Activated CD4-positive, alpha-beta T cell treated with anti-CD3 and anti-CD28 coated beads, Interleukin-2, amount 50 U/mL, for 48 hours (primary cell): ENCODE data around the gene MED27.
"Not testable (repeated sequence)": the region's sequence is repeated elsewhere in the genome, so short reads cannot be mapped to it uniquely, and the experiment has no call there.

ENCODE experiments used
- DNase-seq, 2 experiments: peaks; one replicate each; pipeline ENCODE4 v3.0.0-alpha.2; 2020

Gene MED27

DNA sequence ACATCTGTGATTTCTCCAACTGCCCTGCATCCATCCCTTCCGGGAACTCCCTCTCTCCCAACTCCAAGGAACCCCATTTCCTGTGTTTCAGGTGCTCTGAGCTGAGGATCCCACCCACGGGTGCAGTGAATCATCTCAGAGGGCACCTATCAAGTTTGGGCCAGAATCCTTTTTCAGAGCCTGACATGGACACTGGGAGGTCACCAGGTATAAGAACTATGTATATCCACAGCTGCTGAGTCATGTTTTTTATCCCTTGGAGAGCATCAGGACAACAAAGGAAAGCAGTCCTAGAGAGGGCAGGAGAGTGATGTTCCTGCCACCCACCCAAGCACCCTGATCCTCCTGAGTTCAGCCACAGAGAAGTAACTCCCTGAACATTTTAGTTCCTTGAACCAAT, 3.8 kb downstream of the MED27 start:
- DNase-seq = no peak

DNA sequence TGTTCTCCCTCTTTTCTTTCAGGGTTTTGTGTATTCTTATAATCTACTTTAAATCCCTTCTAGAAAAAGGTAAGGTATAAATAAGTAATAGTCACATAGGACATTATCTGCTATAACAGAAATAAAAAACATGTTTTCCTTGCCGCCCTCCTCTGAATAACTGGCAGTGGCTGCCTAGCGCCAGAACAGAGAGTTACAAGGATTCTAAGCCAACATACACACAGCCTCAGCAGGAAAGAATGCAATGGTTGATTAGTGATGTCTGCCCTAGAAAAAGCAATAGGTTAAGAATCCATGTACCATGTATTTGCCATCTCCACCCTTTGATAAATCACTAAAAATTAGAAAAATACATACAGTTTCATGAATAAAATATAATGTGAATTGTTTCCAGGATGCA, 4.9 kb downstream of the MED27 start:
- no peak for DNase-seq

DNA sequence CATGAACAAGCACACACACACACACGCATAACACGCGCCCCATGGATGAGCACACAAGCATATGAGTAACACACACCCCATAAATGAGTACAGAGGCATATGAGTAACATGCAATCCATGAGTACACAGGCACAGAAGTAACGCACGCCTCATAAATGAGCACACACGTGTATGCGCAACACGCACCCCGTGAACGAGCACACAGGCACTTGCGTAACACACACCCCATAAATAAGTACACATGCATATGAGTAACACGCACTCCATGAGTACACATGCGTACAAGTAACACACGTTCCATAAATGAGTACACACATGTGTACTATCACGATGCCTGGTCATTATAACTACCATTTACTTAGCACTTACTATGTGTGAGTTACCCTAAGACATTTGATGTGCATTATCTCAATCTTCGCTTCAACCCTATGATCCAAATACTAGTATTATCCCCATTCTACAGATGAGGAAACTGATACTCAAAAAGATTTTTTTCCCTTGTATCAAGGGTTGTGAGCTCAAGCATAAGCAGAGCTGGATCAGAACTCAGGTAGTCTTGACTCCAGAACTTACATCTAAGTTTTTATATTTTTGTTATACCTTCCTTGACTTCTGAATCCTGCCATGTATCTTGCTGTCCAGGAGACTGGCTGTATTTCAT, 7.7 kb downstream of the MED27 start:
- no peak for DNase-seq

DNA sequence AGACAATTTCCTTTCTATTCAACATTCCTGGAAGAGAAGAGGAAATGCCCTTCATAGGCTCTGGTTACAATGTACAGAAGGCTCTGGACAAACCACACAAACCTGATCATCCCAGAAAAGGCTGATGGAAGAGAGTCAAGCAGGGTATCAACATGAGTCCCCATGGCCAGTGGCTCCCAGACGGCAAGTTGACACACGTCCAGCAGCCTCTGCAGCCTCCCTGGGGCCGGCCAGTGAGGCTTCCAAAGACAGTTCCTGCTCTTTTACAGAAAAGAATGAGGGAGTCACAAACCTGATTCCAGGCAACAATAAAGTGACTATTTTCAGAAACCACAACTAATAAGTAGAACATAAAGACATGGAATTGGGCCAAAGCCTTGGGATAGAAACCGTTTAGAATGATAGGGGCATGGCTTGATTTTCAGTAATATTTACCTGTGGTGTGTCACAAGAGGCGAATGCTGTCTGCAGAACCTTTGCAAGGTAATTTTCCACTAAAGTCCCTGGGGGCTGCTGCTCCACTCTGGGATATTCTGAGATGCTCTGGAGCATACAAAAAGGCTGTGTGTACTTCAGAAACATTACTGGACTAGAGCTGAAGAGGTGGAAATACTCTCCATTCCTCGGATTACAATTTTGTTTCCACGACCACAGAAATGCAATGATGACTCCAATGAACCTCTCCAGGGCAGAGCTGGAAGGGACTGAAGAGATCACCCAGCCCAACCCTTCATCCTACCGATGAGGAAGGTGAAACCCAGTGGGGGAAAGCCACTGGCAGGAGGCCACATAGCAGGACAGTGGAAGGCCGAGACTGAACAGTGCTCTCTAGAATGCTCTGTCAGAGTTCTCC, 10.4 kb downstream of the MED27 start:
- no peak for DNase-seq

DNA sequence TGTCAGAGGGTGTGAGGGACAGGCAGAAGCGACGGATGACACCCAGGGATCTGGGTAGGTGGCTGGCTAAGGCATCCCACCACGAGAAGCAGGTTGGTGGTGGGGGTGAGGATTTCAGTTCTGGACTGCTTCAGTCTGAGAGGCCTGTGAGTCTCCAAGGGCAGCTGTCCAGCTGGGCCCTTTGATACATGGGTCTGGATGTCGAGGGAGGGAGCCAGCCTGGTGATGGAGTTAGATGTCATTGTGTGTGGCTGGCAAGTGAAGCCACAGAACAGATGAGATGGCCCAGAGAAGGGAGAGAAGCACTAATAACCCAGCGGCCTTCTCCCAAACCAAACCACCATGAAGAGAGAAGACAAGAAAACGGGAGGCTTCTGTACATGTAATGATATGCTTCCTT, 11.1 kb downstream of the MED27 start:
- DNase-seq = no peak

DNA sequence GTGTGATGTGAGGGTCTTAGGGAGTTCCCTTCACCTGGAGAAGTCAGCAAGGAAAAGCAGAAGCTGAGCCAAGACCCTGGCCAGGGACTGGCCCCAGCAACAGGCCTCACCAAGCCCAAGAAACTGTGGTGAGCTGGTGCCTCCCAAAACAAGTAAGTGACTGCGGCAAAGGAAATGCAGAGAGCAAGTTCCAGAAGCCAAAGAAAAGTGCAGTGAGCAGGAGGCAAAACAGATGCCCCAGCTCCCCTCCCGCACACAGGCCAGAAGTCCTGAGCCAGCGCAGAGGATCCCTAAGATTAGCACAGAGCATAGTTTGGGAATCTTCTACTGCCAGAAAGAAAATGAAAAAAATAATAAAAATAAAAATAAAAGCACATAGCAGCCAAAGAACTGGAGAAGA, 13.2 kb downstream of the MED27 start:
- no peak for DNase-seq

DNA sequence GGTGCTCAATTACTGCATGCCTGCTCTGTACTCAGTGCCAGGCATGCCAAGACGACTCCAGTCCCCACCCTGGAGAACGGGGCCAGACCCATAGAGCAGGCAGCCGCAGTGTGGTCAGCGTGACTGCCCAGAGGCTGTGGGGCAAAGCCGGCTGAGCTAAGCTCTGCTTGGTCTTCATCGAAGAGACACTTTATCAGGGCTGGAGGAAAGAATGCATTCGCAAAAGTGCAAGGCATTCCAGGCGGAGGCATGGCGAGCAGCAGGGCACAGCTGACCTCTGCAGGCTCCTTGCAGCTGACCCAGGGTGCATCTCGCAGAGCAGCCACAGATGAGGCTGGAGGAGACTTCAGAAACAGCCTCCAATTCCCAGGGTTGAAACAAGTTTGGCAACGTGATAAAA, 13.6 kb downstream of the MED27 start:
- no peak for DNase-seq

DNA sequence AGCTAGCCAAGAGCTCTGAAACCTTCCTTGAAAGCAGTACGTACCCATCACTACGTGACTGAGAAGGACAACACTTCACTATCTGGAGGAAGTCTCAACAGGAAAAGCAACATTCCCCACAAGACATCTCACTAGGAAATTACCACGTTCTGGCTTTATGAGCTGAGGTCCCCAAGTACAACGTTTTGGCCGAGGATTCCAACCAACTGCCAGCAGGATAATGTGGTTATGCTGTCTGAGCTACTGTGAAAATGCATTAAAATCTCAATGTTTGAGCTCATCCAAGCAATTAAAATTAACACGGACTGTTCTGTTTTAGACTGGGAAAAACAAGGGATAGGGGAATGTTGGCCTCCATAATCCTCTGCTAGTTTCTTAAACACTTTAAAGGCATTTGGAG, 16.4 kb downstream of the MED27 start:
- no peak for DNase-seq

DNA sequence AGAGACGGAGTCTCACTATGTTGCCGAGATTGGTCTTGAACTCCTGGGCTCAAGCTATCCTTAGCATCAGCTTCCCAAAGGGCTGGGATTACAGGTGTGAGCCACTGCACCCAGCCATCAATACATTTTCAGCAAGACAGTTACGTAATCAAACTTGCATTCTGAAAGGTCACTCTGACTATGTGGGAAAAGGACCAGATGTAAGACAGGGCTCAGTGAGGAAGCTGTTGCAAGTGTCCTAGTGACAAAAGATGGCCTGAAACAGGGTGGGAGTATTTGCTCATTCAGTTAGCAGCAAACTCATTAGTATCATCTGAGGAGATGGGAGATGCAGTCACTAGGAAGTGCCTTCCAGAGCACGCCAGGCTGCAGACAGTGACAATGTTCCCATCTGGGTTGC, 16.9 kb downstream of the MED27 start:
- DNase-seq = no peak

DNA sequence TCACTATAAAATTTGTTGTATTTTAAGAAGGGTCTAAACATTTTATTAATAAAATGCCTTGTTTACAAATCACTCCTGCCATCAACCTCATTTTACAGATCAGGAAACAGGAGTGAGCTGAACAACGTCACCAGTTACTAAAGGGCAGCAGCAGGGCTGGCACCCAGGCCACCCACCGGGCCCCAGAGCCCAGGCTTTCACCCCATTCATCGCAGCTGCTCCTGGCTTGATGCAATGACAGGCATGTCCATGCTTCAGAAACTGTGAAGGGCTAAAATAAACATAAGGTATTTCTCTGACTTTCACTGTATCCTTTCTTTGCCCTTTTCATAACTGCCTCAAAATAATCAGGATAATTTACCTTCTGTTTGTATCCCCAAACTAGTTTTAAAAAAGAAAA, 18.1 kb downstream of the MED27 start:
- no peak for DNase-seq

DNA sequence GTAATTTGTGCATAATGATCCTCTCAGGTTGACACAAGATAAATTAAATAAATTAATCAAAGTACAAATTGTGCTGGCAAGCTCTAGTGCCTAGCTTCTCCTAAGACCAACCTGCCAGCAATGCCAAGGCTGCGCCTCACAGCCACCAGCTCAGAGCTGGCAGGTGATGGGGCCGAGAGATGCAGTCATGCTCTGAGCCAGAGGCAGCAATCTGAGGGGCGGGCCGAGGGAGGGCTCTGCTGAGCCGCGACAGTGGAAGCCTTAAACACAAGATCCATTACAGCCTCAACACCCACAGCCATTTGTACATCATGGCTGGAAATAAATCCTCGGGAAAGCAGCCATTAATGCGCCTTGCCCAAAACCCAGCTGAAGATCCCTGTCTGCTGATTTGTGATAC, 20.3 kb downstream of the MED27 start:
- no peak for DNase-seq

DNA sequence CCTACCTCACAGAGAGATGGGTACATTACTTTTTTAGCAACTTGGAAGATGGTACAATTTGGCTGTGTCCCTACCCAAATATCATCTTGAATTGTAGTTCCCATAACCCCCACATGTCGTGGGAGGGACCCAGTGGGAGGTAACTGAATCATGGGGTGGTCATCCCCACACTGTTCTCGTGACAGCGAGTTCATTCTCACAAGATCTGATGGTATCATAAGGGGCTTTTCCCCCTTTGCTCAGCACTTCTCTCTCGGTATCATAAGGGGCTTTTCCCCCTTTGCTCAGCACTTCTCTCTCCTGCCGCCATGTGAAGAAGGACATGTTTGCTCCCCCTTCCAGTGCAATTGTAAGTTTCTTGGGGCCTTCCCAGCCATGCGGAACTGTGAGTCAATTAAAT, 21.4 kb downstream of the MED27 start:
- DNase-seq = not testable (repeated sequence)

DNA sequence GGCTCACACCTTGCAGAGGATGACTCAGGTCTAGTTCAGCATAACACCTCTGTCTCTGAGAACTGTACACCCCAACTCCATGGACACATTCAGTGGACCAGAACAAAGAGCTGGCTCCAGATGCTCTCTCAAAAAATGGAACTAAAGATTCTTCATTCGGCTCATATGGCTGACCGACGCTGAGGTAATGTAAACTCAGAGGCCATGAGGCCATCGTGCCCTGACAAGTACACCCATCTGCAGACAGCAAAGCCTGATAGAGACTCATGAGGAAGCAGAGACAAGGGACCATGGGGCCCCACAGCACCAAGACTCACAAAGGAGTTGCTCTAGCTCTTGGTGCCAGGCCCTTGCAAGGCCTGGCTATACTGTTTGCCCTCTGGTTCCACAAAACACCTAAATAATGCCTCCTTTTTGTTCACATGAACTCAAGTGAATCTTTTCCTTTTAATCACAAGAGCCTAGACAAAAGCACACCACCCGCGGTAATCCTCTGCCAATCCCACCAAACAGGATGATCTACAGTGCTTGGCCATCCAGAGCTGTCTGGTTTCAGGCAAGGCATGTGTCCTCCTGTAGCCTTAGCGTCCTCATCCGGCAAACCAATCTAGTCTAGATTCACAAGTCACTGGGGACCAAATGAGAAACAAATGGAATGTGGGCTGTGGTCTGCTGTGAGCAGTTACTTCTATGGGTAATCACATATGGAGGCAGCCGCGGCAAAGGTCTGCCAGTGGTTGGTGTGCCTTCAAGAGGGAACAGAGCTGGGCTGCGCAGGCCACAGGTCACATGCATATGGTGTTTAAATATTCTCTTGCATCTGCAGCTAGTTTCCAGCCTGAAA, 22.7 kb downstream of the MED27 start:
- DNase-seq = no peak

DNA sequence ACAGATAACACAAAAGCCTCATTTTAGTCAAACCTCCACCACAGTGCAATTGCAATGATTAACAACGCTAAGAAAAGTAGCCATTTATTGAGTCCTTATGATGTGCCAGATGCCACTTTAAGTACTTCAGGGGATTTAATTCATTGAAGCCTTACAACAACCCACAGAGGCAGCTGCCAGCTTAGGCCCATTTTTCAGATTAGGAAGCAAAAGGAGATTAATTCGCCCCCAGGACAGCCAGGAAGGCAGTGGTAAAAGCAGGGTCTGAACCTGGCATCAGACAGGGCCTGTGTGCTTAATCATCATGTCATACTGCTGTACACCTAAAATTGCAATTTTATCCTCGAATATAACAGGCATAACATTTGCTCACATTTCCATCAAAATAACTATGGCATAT, 23.9 kb downstream of the MED27 start:
- DNase-seq = no peak

DNA sequence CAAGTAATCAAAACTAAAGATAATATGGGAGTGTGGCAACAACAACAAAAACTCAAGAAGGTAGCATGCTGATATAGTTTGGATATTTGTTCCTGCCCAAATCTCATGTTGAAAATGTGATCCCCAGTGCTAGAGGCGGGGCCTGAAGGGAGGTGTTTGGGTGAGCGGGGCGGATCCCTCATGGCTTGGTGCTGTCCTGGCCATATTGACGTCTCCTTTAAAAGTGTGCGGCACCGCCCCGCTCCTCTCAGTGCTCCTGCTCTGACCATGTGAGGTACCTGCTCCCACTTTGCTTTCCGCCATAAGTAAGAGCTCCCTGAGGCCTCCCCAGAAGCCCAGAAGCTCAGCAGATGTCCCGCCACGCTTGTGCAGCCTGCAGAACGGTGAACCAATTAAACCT, 25.6 kb downstream of the MED27 start:
- no peak for DNase-seq

DNA sequence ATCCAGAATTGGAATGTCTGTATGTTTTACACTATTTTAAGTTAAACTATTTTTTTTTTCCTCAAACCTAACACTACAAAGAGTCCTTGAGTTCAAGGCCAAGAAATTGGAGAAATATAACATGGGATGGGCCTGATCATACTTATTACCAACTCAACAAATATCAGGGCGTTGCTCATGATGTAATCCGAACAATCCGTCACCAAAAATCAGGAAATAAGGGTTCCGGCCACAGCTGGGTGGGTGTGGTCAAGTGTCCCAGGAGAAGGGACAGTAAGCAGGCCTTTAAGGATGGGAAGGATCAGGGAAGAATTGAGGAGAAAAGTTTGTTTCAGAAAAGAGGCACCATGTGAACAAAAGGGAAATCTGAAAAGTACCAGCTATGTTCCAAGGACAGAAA, 29.8 kb downstream of the MED27 start:
- no peak for DNase-seq

DNA sequence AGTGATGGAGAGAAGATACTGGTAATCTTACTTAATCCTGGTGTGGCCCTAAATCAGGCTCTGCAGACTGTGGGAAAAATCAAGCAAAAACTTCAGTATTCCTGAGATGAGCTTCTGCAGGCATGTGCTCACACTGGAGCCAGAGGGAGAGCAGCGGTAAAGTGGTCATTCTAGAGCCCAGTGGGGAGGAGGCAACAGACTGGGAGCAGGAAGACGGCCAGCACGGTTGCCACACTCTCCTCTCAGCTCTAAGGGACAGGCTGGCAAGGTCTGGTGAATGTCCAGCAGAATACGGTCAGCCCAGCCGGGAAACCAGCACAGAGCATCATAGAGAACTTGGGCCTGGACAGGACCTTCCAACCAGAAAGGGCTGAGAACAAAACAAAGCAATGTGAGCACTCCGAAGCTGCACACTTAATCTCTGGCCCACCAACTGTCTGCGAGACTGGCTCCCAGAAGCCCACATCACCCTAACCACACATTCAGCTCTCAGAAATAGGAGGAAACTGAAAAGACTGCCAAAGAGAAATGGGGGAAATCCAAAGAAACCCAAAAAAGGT, 30.3 kb downstream of the MED27 start:
- DNase-seq = no peak

DNA sequence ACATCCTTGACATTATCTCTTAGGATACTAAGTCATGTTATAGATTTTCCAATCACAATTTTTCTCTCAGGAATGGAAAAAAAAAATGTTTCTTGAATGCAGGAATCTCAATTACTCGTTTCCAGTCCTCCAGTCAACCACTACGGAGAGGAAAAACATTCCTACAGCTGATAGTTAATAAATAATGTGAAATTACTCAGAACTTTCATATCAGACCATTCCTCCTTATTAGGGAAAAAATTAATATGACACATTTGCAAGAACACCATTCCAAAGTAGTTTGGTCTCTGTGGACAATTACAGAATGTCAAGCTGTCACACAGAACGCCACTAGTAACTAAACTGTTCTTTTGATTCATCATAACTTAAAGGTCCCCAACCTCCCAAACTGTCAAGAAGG, 31.5 kb downstream of the MED27 start:
- no peak for DNase-seq

DNA sequence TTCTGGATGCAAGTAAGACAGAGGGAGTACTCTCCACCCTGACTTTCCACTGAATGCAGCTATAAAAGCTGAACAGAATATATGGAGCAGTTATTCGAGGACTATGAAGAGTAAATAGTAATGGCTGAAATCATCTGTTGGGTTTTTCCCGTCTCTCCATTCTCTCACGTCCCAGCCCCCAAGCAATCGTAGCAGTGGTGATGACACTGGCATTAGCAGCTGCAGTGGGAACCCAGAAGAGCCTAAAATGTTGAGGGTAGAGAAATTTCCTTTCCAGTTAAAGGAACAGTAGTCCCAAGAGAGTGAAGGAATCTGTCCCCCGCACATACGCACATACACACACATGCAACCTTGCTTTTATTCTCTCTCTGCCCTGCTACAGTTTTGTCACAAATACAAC, 33.2 kb downstream of the MED27 start:
- no peak for DNase-seq

DNA sequence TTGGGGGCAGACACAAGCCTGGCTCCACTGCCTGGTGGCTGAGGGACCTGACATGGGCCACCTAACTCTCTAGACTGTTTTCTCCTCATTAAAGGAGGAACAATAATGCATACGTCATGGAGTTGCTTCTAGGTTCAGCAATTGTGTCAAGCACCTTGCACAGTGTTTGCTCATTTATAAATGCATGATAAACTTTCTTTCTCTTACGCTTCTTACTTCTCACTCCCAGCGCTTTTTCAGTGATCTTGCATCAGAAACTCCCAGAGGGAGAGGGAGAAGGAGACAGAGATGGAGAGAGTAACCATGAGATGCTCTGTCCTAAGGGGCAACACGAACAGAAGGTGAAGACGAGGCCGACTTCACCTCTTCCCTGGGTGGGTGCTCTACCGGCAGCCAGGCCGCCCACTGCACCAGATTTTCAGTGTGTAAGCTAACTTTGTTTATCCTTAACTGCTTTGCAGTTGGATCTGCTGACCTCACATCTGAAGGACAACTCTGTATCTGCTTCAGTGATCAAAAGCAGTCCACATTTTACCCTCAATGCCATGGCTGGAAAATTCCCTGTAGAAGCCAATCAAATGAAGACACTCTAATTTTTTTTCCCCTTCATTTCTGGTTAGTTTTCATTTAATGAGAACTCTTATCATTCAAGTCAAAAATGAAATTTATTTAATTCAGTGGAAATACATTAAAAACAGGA, 35.3 kb downstream of the MED27 start:
- no peak for DNase-seq

DNA sequence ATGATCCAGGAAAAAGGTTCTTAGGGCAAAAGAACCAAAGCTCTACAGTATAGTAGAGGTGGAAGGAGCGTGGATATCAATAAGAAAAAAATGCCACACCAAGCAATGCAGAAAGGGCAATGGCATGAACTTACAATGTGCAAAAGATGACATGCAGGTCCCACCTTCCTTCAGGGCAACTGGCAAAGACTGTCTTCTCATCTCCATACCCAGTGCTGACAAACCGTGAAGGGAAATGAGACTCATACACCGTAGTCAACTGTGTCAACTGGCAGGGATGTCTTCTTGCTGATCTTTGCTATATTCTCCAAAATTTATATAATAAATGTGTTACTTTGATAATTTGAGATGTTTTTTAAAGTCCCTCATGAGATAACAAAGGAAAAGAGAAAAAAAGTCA, 36.0 kb downstream of the MED27 start:
- DNase-seq = no peak

DNA sequence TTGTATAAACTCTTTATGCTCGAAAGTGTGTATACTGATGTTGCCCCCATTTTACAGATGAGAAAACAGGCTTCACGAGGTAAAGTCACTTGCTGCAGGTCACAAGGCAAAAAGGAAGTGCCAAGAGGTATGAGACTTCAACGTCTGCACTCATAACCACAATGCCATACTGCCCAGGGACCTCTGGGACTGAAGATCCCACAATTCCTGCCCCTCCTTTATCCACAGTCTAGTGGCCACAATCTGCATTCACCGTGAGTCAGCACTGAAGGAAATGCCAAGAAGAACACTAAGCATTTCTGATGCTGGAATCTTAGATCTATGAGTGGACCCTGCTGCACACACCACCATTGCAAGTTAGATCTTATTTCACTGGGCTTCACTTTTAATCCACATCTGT, 37.3 kb downstream of the MED27 start:
- no peak for DNase-seq

DNA sequence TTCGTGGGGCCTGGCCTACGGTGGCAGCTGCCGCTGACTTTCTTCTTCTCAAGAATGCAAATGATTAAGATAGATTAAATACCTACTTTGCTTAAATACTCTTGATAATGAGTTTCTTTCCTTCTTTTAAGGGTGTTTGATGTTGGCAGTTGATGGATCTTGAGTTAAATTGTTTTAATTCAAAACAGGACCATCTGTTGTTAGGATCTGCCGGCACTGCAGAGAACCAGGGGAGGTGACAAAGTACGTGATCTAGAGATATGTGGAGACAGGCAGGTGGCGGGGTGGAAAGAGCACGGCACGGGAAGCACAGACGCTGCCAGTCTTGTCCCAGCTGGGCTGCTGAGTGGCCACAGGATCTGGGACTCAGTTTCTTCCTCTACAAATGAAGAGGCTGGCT, 37.9 kb downstream of the MED27 start:
- DNase-seq = no peak
